Measurements from ENCODE around the gene TMEM190. TPM values are rescaled to one million over a fixed set of nuclear protein-coding genes. Genes with fewer than 3 reads are reported as not detected.
"Not testable (repeated sequence)": the region's sequence is repeated elsewhere in the genome, so short reads cannot be mapped to it uniquely, and the experiment has no call there.

TMEM190 gene
- total RNA-seq, 1 donor from 2014 or later, result not detected

GRCh38 chr19:55389386-55390317 is 13.0 kb downstream of the TMEM190 start:
- ATAC-seq, result no peak

DNA sequence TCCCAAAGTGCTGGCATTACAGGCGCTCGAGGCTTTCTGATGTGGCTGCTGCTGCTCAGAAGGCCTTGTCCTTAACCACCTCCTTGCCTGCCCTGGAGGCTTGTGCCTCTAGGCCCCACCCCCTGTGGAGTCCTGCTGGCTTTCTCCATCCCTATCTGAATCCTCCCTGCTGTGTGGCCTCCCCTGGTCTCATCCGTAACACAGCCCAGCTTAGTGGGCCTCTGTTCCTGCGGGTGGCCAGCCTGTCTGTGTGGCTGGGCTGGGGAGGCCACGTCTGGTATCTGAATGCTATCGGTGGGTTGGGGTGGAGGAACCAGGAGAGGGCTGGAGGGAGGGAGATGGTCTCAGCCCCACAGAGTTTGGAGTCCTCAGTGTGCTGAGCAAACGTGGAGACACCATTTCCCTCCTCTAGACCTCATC is 13.8 kb downstream of the TMEM190 start:
- no peak for DNase-seq (ENCODE audit: low spot score)
- no peak for ATAC-seq

More at GRCh38 chr19:55389386-55390317, 13.0 kb downstream of the TMEM190 start:
- no peak for DNase-seq (ENCODE audit: low spot score)

GRCh38 chr19:55391191-55391670 is 14.6 kb downstream of the TMEM190 start:
- DNase-seq (ENCODE audit: low spot score) (no peak), ATAC-seq (no peak)

DNA sequence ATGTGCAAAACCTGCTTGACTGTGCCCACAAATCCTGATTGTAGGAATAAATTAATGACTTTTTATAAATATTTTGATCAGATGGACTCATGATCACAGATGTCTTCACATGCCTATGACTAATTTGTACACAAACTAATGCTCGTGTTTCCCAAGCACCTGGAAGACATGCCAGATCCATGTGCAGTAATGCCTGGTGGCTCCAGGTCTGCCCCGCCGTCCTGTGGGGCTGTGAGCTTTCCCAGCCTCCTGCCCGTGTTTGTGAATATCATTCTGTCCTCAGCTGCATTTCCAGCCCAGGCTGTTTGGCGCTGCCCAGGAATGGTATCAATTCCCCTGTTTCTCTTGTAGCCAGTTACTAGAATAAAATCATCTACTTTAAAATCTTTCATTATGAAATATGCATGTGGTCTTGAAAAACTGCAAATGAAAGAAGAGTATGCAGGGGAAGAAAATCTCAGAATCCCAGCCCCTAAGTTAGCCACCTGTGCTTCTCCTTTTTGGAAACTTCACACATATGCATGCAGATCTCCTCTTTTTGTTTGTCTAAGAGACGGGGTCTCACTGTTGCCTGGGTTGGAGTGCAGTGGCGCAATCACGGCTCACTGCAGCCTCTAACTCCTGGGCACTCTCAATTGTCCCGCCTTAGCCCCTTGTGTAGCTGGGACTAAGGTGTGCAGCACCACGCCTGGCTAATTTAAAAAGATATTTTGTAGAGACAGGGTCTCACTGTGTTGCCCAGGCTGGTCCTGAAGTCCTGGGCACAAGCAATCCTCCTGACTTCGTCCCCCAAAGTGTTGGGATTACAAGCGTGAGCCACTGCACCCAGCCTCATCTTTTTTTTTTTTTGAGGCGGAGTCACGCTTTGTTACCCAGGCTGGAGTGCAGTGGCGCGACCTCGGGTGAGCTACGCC is 15.3 kb downstream of the TMEM190 start:
- ATAC-seq, result no peak
- no peak for DNase-seq (ENCODE audit: low spot score)

- DNase-seq (ENCODE audit: low spot score) (no peak), ATAC-seq (no peak)
Measured at GRCh38 chr19:55392820-55393761, 16.5 kb downstream of the TMEM190 start.

GRCh38 chr19:55398200-55398925 is 21.7 kb downstream of the TMEM190 start:
- DNase-seq (ENCODE audit: low spot score) (no peak), ATAC-seq (no peak)

DNA sequence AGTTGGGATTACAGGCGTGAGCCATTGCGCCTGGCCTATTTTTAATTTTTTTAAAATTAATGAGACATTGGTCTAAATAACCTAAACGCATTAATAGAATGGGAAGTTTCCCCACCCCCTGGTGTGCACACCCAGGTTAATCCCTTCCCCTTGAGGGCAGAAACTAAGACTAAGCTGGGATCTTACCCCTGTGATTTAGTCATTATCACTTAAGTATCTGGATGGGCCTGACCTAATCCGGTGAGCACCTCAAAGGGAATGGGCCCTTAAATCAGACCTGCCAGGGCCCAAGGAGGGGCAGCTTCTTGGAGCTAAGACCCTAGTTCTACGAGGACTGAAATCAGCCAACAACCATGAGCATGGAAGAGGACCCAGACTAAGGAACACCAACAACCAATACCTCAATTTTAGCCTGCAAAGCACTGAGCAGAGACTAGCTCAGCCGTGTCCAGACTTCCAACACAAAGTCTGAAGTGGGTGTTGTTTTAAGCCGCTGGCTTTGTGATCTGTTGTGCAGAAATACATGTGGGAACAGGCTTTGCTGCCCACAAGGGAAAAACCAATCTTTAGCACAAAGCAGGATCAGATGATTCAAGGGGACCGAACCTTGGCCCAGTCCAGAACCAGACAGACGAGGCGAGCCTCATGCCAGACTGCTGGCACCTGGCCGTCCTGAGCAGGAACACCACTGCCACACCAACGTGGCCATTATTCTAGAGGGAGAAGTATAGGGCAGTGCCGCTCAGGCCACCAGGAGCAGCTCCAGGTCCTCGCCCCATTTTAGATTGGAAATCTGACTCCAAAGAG is 23.9 kb downstream of the TMEM190 start:
- DNase-seq (ENCODE audit: low spot score) (no peak), ATAC-seq (no peak)

- ATAC-seq; DNase-seq (ENCODE audit: low spot score): not testable (repeated sequence)
Measured at GRCh38 chr19:55401390-55401789, 24.8 kb downstream of the TMEM190 start.

DNA sequence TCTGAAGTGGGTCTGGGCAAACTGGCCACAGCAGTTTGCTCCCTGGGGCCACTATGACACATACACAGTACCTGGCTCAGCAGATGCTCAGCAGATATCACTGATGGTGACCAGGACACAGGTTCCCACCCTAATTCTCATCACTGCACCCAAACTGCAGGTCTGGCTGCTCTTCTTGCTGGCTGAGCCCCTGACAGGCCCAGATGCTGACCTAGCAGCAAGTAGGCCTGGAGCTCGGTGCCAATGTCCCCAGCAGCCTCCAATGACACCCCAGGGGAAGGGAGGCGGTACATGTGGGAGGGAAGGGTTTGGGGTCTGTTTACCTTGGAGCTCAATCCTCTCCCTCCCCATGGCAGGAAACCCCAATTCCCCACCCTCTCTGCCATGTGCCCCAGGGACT is 25.9 kb downstream of the TMEM190 start:
- no peak for ATAC-seq
- no peak for DNase-seq (ENCODE audit: low spot score)

- no peak for ATAC-seq
- no peak for DNase-seq (ENCODE audit: low spot score)
Measured at GRCh38 chr19:55405638-55406037, 29.0 kb downstream of the TMEM190 start.

DNA sequence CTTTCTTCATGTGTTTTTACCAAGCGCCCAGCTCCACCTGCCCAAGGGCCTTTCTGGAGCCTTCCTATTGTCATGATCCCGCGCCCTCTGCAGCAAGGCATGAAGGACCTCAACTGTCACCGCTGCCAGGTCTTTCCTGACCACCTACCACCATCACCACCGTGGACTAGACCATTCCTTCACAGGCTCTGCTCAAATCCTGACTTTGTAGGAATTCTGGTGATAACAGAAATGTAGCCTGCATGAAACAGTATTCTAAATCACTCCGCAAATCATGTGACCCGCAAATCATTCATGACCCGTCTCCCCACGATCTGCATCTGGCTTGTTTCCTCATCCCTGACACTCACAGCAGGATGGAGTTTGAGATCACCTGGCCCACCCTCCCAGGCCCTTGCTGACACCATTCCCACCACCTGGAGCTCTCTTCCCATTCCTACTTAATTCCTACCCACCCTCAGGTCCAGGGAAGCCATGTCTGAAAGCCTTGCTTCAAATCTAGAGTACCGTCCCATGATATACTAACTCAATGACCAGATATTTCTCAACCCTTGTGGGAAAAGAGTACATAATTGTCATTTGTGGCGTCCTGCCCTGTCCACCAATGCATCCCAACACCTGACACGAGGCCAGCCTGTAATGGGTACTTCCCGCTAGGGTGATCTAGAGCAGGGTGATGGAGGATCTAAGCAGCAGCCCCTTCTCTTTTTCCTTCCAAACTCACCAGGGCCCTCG is 29.6 kb downstream of the TMEM190 start:
- ATAC-seq (no peak), DNase-seq (ENCODE audit: low spot score) (no peak)

- DNase-seq (ENCODE audit: low spot score), result no peak
- peak; percentile 10 for ATAC-seq
Measured at GRCh38 chr19:55406826-55407549, 30.4 kb downstream of the TMEM190 start.

DNA sequence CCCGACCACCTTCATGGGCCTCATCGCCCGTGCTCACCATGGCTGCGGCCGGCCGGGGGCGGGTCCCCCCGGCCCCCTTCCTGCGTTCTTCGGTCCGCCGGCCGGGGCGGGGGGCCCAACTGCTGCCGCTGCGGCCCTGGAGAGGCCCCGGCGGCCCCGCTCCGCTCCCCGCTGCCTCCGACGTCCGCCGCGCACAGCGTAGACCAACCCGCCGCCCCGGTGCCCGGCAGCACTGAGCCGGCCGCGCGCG is 30.8 kb downstream of the TMEM190 start, which contains the start of gene UBE2S:
Gene UBE2S, minus strand, starts transcription at position 239 of the 250 bp plus-strand sequence. Its CDS starts 199 bp downstream, at position 40.
- DNase-seq (ENCODE audit: low spot score); ATAC-seq: not testable (repeated sequence)

GRCh38 chr19:55407800-55408532 is 31.3 kb downstream of the TMEM190 start:
- DNase-seq (ENCODE audit: low spot score) (peak; percentile 98), ATAC-seq (peak; percentile 96)

DNA sequence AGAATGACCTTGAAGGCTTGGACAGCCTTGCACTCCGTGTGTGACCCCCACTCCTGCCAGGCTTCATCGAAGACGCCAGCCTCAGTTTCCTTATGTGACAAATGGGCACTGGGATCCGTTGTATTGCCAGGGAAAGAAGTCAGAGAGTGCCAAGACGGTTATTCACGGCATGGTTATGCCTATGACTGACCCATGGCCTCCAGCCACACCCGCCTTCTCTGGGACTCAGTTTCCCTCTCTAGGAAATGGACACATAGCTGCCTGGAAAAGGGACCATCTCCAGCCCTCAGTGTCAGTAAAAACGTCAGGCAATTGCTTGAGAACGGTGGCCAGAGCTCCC is 31.9 kb downstream of the TMEM190 start:
- DNase-seq (ENCODE audit: low spot score) (no peak), ATAC-seq (no peak)

- not testable (repeated sequence) for ATAC-seq; DNase-seq (ENCODE audit: low spot score)
Measured at GRCh38 chr19:55409179-55409578, 32.6 kb downstream of the TMEM190 start.

DNA sequence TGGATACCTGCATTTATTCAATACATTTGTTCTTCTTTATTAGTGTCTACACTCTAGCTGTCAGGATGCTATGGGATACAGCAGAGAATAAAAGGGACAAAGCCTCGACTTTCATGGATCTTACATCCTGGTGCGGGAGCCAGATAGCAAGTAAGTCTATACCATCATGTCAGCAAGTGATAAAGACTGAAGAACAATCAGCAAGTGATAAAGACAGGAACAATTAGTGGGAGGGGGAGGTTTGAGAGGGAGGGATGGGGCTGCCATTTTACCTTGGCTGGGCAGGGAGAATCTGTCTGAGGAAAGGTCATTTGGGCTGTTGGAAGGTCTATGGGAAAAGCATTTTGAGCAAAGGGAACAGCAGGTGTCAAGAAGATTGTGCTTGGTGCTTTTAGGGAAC is 33.5 kb downstream of the TMEM190 start:
- ATAC-seq, result no peak
- DNase-seq (ENCODE audit: low spot score), result no peak
